H1 (cell line): ENCODE data around the gene TLR2. TPM values are rescaled to one million over a fixed set of nuclear protein-coding genes. Genes with fewer than 3 reads are reported as not detected.

Experiments used
- CTCF ChIA-PET: fragments of 300-600 bp; sonication (Branson Sonifier 250); formaldehyde crosslinking; loops from one replicate; lab custom pipeline; 2021; ENCODE audit not compliant: partially characterized antibody; lab: Charles Lee
- POLR2A ChIA-PET: fragments of 300-600 bp; sonication (Branson Sonifier 250); formaldehyde crosslinking; loops from one replicate; lab custom pipeline; 2021; ENCODE audit warnings: inconsistent platforms; ENCODE audit not compliant: partially characterized antibody; lab: Charles Lee
- DNase-seq, 2 experiments: peaks; one replicate each; pipeline versions ENCODE4 v3.0.0 to v3.0.0-alpha.2; 2010 to 2022; ENCODE audit warnings: low spot score in 2 of 2, low read depth in 1 of 2, mixed read lengths in 1 of 2
- FAIRE-seq: peaks from 2 replicates; lab custom pipeline; 2011; peaks lifted over from hg19 to GRCh38; lab: Jason Lieb, UNC
- H2AFZ ChIP-seq: 2 replicates; pipeline ENCODE4 v1.8.1; 2012; ENCODE audit warnings: low read length, inconsistent platforms
- H2AK5ac ChIP-seq: 2 replicates; pipeline ENCODE4 v1.6.1; 2013; ENCODE audit warnings: low read depth, low read length
- H2BK120ac ChIP-seq: replicated peaks from 2 replicates; pipeline ENCODE3; 2013; ENCODE audit warnings: low read depth, low read length, inconsistent platforms
- H2BK12ac ChIP-seq: 2 replicates; pipeline ENCODE4 v1.6.1; 2013; ENCODE audit warnings: low read depth, low read length
- H2BK15ac ChIP-seq: 2 replicates; pipeline ENCODE4 v1.6.1; 2013; ENCODE audit warnings: low read length
- H2BK20ac ChIP-seq: 2 replicates; pipeline ENCODE4 v1.6.1; 2013; ENCODE audit warnings: low read length
- H2BK5ac ChIP-seq: 2 replicates; pipeline ENCODE4 v1.6.1; 2013; ENCODE audit warnings: low read depth, low read length
- H3K14ac ChIP-seq: 2 replicates; pipeline ENCODE4 v1.6.1; 2013; ENCODE audit warnings: inconsistent platforms; ENCODE audit not compliant: insufficient read length
- H3K18ac ChIP-seq: 2 replicates; pipeline ENCODE4 v1.6.1; 2013; ENCODE audit warnings: low read length; ENCODE audit errors: extremely low read depth
- H3K23ac ChIP-seq: 2 replicates; pipeline ENCODE4 v1.6.1; 2013; ENCODE audit warnings: inconsistent platforms; ENCODE audit not compliant: insufficient read length
- H3K23me2 ChIP-seq: 2 replicates; pipeline ENCODE4 v1.6.1; 2013; ENCODE audit warnings: low read depth, low read length
- H3K27ac ChIP-seq: 2 replicates; pipeline ENCODE4 v1.6.1; 2011; ENCODE audit warnings: low read depth, low read length, inconsistent platforms
- H3K27me3 ChIP-seq, 4 experiments: replicated peaks in 1 of 4; 1 replicate in 1 of 4; 2 replicates in 3 of 4; pipeline versions ENCODE4 v1.6.1 to v1.8.1; 2011 to 2013; ENCODE audit warnings: low read length in 3 of 4, mild to moderate bottlenecking in 3 of 4, inconsistent platforms in 2 of 4, mixed read lengths in 2 of 4, moderate library complexity in 1 of 4; ENCODE audit not compliant: control insufficient read depth in 3 of 4, insufficient read depth in 3 of 4; ENCODE audit errors: extremely low read depth in 1 of 4
- H3K36me3 ChIP-seq, 4 experiments: 2 replicates each; pipeline versions ENCODE4 v1.6.1 to v1.8.1; 2011 to 2013; ENCODE audit warnings: mild to moderate bottlenecking in 4 of 4, low read length in 3 of 4, moderate library complexity in 2 of 4, control low read depth in 1 of 4, inconsistent platforms in 1 of 4; ENCODE audit not compliant: insufficient read depth in 4 of 4, control insufficient read depth in 2 of 4
- H3K4ac ChIP-seq: replicated peaks from 2 replicates; pipeline ENCODE3; 2013; ENCODE audit warnings: low read length, low read depth, mixed read lengths, inconsistent platforms; ENCODE audit not compliant: insufficient read length
- H3K4me1 ChIP-seq, 4 experiments: replicated peaks in 1 of 4; 1 replicate in 1 of 4; 2 replicates in 3 of 4; pipeline versions ENCODE4 v1.6.1 to v1.8.1; 2011 to 2013; ENCODE audit warnings: low read length in 3 of 4, inconsistent platforms in 2 of 4, mixed read lengths in 1 of 4; ENCODE audit not compliant: insufficient read depth in 4 of 4, control insufficient read depth in 3 of 4
- H3K4me2 ChIP-seq, 2 experiments: 2 replicates each; pipeline versions ENCODE4 v1.6.1 to v1.8.1; 2011 to 2013; ENCODE audit warnings: low read depth in 2 of 2, low read length in 2 of 2, control low read depth in 1 of 2, inconsistent platforms in 1 of 2, mild to moderate bottlenecking in 1 of 2; ENCODE audit not compliant: insufficient read depth in 1 of 2
- H3K4me3 ChIP-seq, 4 experiments: fragments of 200-600, 300-600 bp in 1 of 4; sonication (generic), shearing (Covaris generic), sonication (Bioruptor Twin) in 1 of 4; 2 replicates each; pipeline versions ENCODE4 v1.5.1 to v1.8.1; 2011 to 2016; ENCODE audit warnings: low read length in 4 of 4, low read depth in 3 of 4, control low read depth in 2 of 4, inconsistent platforms in 2 of 4, mild to moderate bottlenecking in 2 of 4, mixed read lengths in 1 of 4, moderate library complexity in 1 of 4; ENCODE audit not compliant: insufficient read depth in 2 of 4; ENCODE audit errors: extremely low read depth in 1 of 4
- H3K56ac ChIP-seq: replicated peaks from 2 replicates; pipeline ENCODE3; 2013; ENCODE audit warnings: low read depth, mild to moderate bottlenecking, mixed read lengths, low read length, inconsistent platforms; ENCODE audit not compliant: insufficient read length
- H3K79me1 ChIP-seq: 2 replicates; pipeline ENCODE4 v1.6.1; 2013; ENCODE audit warnings: low read depth, low read length, control low read depth
- H3K79me2 ChIP-seq, 2 experiments: 2 replicates each; pipeline versions ENCODE4 v1.6.1 to v1.8.1; 2012 to 2013; ENCODE audit warnings: low read length in 2 of 2, mild to moderate bottlenecking in 2 of 2, inconsistent platforms in 1 of 2; ENCODE audit not compliant: insufficient read depth in 2 of 2, control insufficient read depth in 1 of 2
- H3K9ac ChIP-seq, 4 experiments: replicated peaks in 1 of 4; 1 replicate in 1 of 4; 2 replicates in 3 of 4; pipeline versions ENCODE4 v1.6.1 to v1.8.1; 2011 to 2013; ENCODE audit warnings: low read depth in 3 of 4, low read length in 3 of 4, control low read depth in 2 of 4, mild to moderate bottlenecking in 2 of 4, moderate library complexity in 2 of 4, inconsistent platforms in 1 of 4; ENCODE audit errors: extremely low read depth in 1 of 4
- H3K9me3 ChIP-seq, 2 experiments: 2 replicates each; pipeline versions ENCODE4 v1.6.1 to v1.8.1; 2012 to 2013; ENCODE audit warnings: mild to moderate bottlenecking in 2 of 2, moderate library complexity in 2 of 2, control low read depth in 1 of 2, inconsistent platforms in 1 of 2, low read depth in 1 of 2, low read length in 1 of 2, mixed read lengths in 1 of 2; ENCODE audit not compliant: insufficient read depth in 2 of 2
- H4K20me1 ChIP-seq, 2 experiments: replicated peaks in 1 of 2; 2 replicates each; pipeline versions ENCODE3 to v1.8.1; 2011 to 2013; ENCODE audit warnings: inconsistent platforms in 2 of 2, low read length in 2 of 2, mild to moderate bottlenecking in 1 of 2; ENCODE audit not compliant: insufficient read depth in 2 of 2, control insufficient read depth in 1 of 2
- H4K5ac ChIP-seq: 2 replicates; pipeline ENCODE4 v1.6.1; 2013; ENCODE audit warnings: low read length, low read depth, mixed read lengths, inconsistent platforms; ENCODE audit not compliant: insufficient read length
- H4K8ac ChIP-seq: 2 replicates; pipeline ENCODE4 v1.8.0; 2013; ENCODE audit warnings: mild to moderate bottlenecking, moderate library complexity, low read length, inconsistent platforms; ENCODE audit not compliant: insufficient read depth; ENCODE audit errors: extremely low read depth
- H4K91ac ChIP-seq: replicated peaks from 2 replicates; pipeline ENCODE3; 2013; ENCODE audit warnings: low read length, mixed read lengths, inconsistent platforms; ENCODE audit not compliant: insufficient read length
- CBX8 ChIP-seq: fragments of 300-800, 300-1000 bp; sonication (generic); IDR thresholded peaks from 2 replicates; pipeline ENCODE4 v1.7.1; 2016; ENCODE audit warnings: low read depth, low read length, borderline replicate concordance
- EZH2 ChIP-seq: fragments of 200-600 bp; sonication (generic); IDR thresholded peaks from 2 replicates; pipeline ENCODE4 v1.7.1; 2012; ENCODE audit warnings: low read depth, mild to moderate bottlenecking, moderate library complexity, low read length, inconsistent platforms; ENCODE audit not compliant: severe bottlenecking
- RBBP5 ChIP-seq: IDR thresholded peaks from 2 replicates; pipeline ENCODE4 v1.7.1; 2012; ENCODE audit warnings: low read depth, mild to moderate bottlenecking, inconsistent platforms, low read length, moderate library complexity, borderline replicate concordance
- SIX5 ChIP-seq: IDR thresholded peaks from 2 replicates; pipeline ENCODE4 v1.6.1; 2011; ENCODE audit warnings: mild to moderate bottlenecking, low read depth, low read length
- SP1 ChIP-seq: IDR thresholded peaks from 2 replicates; pipeline ENCODE4 v1.6.1; 2011; ENCODE audit warnings: low read depth, low read length
- SP2 ChIP-seq: IDR thresholded peaks from 2 replicates; pipeline ENCODE4 v1.6.1; 2012; ENCODE audit warnings: mild to moderate bottlenecking, low read length, inconsistent platforms
- TAF7 ChIP-seq: optimal IDR thresholded peaks from 2 replicates; pipeline ENCODE3; 2011; ENCODE audit warnings: low read depth, mild to moderate bottlenecking, inconsistent platforms, low read length, moderate library complexity, borderline replicate concordance
- polyA plus RNA-seq, 7 experiments: library from polyadenylated mRNA; depleted of rRNA in 3 of 7; stranded (reverse) in 5 of 7; unstranded in 2 of 7; fragments of >200 nt in 5 of 7; fragments of 200-250 nt in 2 of 7; gene quantifications; 1 replicate in 5 of 7; 2 replicates in 1 of 7; 4 replicates in 1 of 7; pipeline versions ENCODE4 v1.2.1 to v1.2.3, GENCODE V29; 2011 to 2013; ENCODE audit warnings: missing spikeins in 2 of 7, mixed read lengths in 2 of 7
- total RNA-seq: library from RNA; stranded (reverse); fragmentation: NEBNext Ultra II Directional; extraction: Animal tissue kit (Norgen Biotek cat#: 25700); gene quantifications from 2 replicates; pipeline ENCODE4 v1.2.1, GENCODE V29; 2021

The TLR2 gene
- total and polyA plus RNA-seq, 2 of the 8 experiments (the other 6 are each of a cell fraction or from before 2014, with no cell fraction given) = 1.3 TPM

DNA sequence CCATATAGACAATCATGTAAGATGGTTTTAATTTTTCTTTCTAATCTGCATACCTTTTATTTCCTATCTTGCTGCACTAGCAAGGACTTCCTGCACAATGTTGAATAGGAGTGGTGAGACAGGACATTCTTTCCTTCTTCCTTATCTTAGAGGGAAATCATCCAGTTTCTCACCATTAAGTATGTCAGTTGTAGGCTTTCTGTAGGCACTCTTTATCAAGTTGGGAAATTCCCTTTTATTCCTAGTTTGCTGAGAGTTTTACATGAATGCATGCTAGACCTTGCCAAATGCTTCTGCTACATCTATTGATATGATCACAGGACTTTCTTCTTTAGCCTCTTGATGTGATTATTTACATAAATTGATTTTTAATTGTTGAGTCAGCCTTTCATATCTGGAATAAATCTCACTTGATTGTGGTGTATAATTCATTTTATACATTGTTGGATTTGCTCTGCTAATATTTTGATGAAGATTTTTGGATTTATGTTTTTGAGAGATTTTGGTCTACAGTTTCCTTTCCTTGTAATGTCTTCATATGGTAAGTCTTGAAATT is 51.9 kb downstream of the TLR2 start:
- Histone ChIP-seq H3K4me1 (no peaks in the 10 kb centered on the region), H2BK5ac (no peak overlapping the region), H3K79me2 (no peaks in the 10 kb centered on the region), H4K5ac (no peak overlapping the region), H3K4me2 (no peak overlapping the region), H3K23ac (no peak overlapping the region), H2AFZ (no peak overlapping the region), H3K4me3 (no peak overlapping the region), H4K20me1 (no peaks in the 10 kb centered on the region), H2BK20ac (no peak overlapping the region), H3K36me3 (peaks cover 0 to 3% (median under 1%) of the 10 kb centered on the region in 4 experiments; a peak in 2 of 8 replicates), H3K4ac (no peak overlapping the region), H3K56ac (no peak overlapping the region), H3K14ac (no peak overlapping the region), H3K79me1 (no peaks in the 10 kb centered on the region), H3K18ac (no peak overlapping the region), H2BK15ac (no peak overlapping the region), H2AK5ac (no peak overlapping the region), H2BK12ac (no peak overlapping the region), H4K8ac (no peak overlapping the region), H3K9me3 (peaks cover 4% of the 10 kb centered on the region in 2 experiments; a peak in 2 of 4 replicates), H4K91ac (no peak overlapping the region), H3K27me3 (no peaks in the 10 kb centered on the region), H3K23me2 (no peaks in the 10 kb centered on the region), H3K27ac (no peak overlapping the region), H2BK120ac (no peak overlapping the region), H3K9ac (no peak overlapping the region)
- FAIRE-seq (no peak), DNase-seq (no peak)
- ChIA-PET CTCF (no interaction called here), POLR2A (no interaction called here)
- TF ChIP-seq EZH2 (no peak), SP1 (no peak), CBX8 (no peak), SP2 (no peak), TAF7 (no peak), SIX5 (no peak), RBBP5 (no peak)
